HepG2 (cell line): ENCODE results near the gene PLCL1.

Experiments used
- EZH2 ChIP-seq: conservative IDR thresholded peaks from 2 replicates; pipeline ENCODE4 v1.6.1; 2012; ENCODE audit warnings: mild to moderate bottlenecking, low read depth, low read length, moderate library complexity
- FOXM1 ChIP-seq: sonication (generic); formaldehyde crosslinking; IDR thresholded peaks from 2 replicates; pipeline ENCODE4 v1.5.0; 2020; ENCODE audit warnings: missing genetic modification reagents
- HCFC1 ChIP-seq: fragments of 150-350 bp; IDR thresholded peaks from 2 replicates; pipeline ENCODE4 v1.6.1; 2014; ENCODE audit warnings: low read depth, low read length
- HNF4G ChIP-seq, 2 experiments: sonication (generic) in 1 of 2; formaldehyde crosslinking in 1 of 2; IDR thresholded peaks; 2 replicates each; pipeline versions ENCODE4 v1.4.0 to v1.6.1; 2011 to 2020; ENCODE audit warnings: borderline replicate concordance in 2 of 2, low read depth in 2 of 2, mild to moderate bottlenecking in 2 of 2, low read length in 1 of 2, missing genetic modification reagents in 1 of 2, moderate library complexity in 1 of 2
- POLR2A ChIP-seq, 2 experiments: IDR thresholded peaks; 2 replicates each; pipeline ENCODE4 v1.6.1; 2011; ENCODE audit warnings: low read depth in 2 of 2, low read length in 2 of 2, mild to moderate bottlenecking in 1 of 2, moderate library complexity in 1 of 2; ENCODE audit not compliant: insufficient read depth in 1 of 2
- RARG ChIP-seq: sonication (generic); formaldehyde crosslinking; IDR thresholded peaks from 2 replicates; pipeline ENCODE4 v1.4.0; 2020; ENCODE audit warnings: low read depth, mild to moderate bottlenecking, missing genetic modification reagents
- ZBTB40 ChIP-seq, 2 experiments: fragments of 450-650 bp in 1 of 2; sonication (generic) in 1 of 2; formaldehyde crosslinking in 1 of 2; IDR thresholded peaks; 2 replicates each; pipeline versions ENCODE4 v1.6.1 to v1.8.0; 2016 to 2022; ENCODE audit warnings: antibody characterized with exemption in 1 of 2, mild to moderate bottlenecking in 1 of 2, missing genetic modification reagents in 1 of 2
- ZNF530 ChIP-seq: sonication (generic); formaldehyde crosslinking; IDR thresholded peaks from 2 replicates; pipeline ENCODE4 v1.5.0; 2020; ENCODE audit warnings: low read depth, mild to moderate bottlenecking, missing genetic modification reagents
- ZNF639 ChIP-seq: conservative IDR thresholded peaks from 2 replicates; pipeline ENCODE4 v1.6.1; 2018; ENCODE audit warnings: missing genetic modification reagents
- ZSCAN25 ChIP-seq: sonication (generic); formaldehyde crosslinking; IDR thresholded peaks from 2 replicates; pipeline ENCODE4 v1.8.0; 2022; ENCODE audit warnings: mild to moderate bottlenecking, missing genetic modification reagents

- TF ChIP-seq HNF4G (IDR thresholded peaks at IDR 0.05; ENCODE audit: borderline replicate concordance, low read depth, low read length) (no peak), HNF4G (CRISPR knock-in tag; IDR thresholded peaks at IDR 0.05; ENCODE audit: borderline replicate concordance, low read depth) (no peak), FOXM1 (no peak), ZNF639 (CRISPR knock-in tag) (no peak), EZH2 (no peak), POLR2A (IDR thresholded peaks at IDR 0.05; ENCODE audit: insufficient read depth in 1 of 2, low read depth in 2 of 2, low read length in 2 of 2) (no peak), ZBTB40 (IDR thresholded peaks at IDR 0.05) (no peak), ZBTB40 (CRISPR knock-in tag; IDR thresholded peaks at IDR 0.05) (no peak), HCFC1 (no peak), ZSCAN25 (no peak), ZNF530 (CRISPR knock-in tag) (no peak), RARG (no peak)
These were observed 374.4 kb downstream of the PLCL1 start for GRCh38 chr2:198178766-198179165.
